Gastrocnemius medialis (tissue), 4 donors: ENCODE measurements around the gene DOK5.

ENCODE experiments used
- POLR2A ChIP-seq, 2 donors: fragments of 450-650 bp; IDR thresholded peaks; one replicate each; pipeline ENCODE4 v1.6.1; 2017; ENCODE audit warnings: antibody characterized with exemption in 2 of 2, mild to moderate bottlenecking in 2 of 2, moderate library complexity in 2 of 2
- TF ChIP-seq, protein P1 (sequence below), 5 experiments: fragments of 450-650 bp in 3 of 5; fragments of 200-600 bp in 2 of 5; sonication (generic) in 2 of 5; IDR thresholded peaks in 4 of 5; conservative IDR thresholded peaks in 1 of 5; 1 replicate in 4 of 5; 2 replicates in 1 of 5; pipeline ENCODE4 v1.5.1; 2016 to 2019; ENCODE audit warnings: antibody characterized with exemption in 5 of 5, mild to moderate bottlenecking in 3 of 5, moderate library complexity in 3 of 5

- TF ChIP-seq, protein P1, sequence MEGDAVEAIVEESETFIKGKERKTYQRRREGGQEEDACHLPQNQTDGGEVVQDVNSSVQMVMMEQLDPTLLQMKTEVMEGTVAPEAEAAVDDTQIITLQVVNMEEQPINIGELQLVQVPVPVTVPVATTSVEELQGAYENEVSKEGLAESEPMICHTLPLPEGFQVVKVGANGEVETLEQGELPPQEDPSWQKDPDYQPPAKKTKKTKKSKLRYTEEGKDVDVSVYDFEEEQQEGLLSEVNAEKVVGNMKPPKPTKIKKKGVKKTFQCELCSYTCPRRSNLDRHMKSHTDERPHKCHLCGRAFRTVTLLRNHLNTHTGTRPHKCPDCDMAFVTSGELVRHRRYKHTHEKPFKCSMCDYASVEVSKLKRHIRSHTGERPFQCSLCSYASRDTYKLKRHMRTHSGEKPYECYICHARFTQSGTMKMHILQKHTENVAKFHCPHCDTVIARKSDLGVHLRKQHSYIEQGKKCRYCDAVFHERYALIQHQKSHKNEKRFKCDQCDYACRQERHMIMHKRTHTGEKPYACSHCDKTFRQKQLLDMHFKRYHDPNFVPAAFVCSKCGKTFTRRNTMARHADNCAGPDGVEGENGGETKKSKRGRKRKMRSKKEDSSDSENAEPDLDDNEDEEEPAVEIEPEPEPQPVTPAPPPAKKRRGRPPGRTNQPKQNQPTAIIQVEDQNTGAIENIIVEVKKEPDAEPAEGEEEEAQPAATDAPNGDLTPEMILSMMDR (IDR thresholded peaks at IDR 0.05 in 4 of 5, conservative IDR thresholded peaks at IDR 0.05 in 1 of 5): no peak
- no peak for TF ChIP-seq POLR2A (IDR thresholded peaks at IDR 0.05)
Measured at GRCh38 chr20:54587408-54587807, 112.0 kb downstream of the DOK5 start.
